HepG2 (cell line): ENCODE data around the gene ABHD17B. TPM values are rescaled to one million over a fixed set of nuclear protein-coding genes. Genes with fewer than 3 reads are reported as not detected.

Experiments used
- ATAC-seq: fragments of 200-7000 bp; cut with Tn5 transposase; 3 replicates; pipeline ENCODE4 v1.9.1; 2020; ENCODE audit warnings: mild to moderate bottlenecking, moderate library complexity
- BruUV-seq: library from RNA; stranded (reverse); fragments of 400-500 nt; replicated peaks from 2 replicates; lab custom pipeline; 2021; lab: Mats Ljungman, UMichigan
- CTCF ChIA-PET: fragments of 300-600 bp; formaldehyde crosslinking; extraction: SDS; loops from one replicate; lab custom pipeline; 2021; ENCODE audit warnings: low total read pairs, inconsistent platforms, low intra/inter-chr PET ratio; lab: Yijun Ruan, JAX
- POLR2A ChIA-PET: fragments of 350-600 bp; sonication (Branson Sonifier 250); formaldehyde crosslinking; loops from one replicate; lab custom pipeline; 2020; ENCODE audit warnings: antibody characterized with exemption, inconsistent platforms; lab: Yijun Ruan, JAX
- DNase-seq: peaks from one replicate; pipeline ENCODE4 v3.0.0-alpha.2; 2015; ENCODE audit warnings: low spot score
- FAIRE-seq: peaks from 3 replicates; lab custom pipeline; 2011; peaks lifted over from hg19 to GRCh38; lab: Jason Lieb, UNC
- H2AFZ ChIP-seq: one replicate; pipeline ENCODE4 v1.6.1; 2011; ENCODE audit warnings: low read length, inconsistent platforms
- H3K27ac ChIP-seq: fragments of 300-600 bp; 3 replicates; pipeline ENCODE4 v1.8.0; 2011; ENCODE audit warnings: mixed run types, mild to moderate bottlenecking, mixed read lengths, low read length, inconsistent platforms; ENCODE audit not compliant: insufficient read depth; ENCODE audit errors: extremely low read length
- H3K27me3 ChIP-seq, 2 experiments: fragments of 200-600 bp in 1 of 2; 2 replicates in 1 of 2; 3 replicates in 1 of 2; pipeline versions ENCODE4 v1.6.0 to v1.8.0; 2011; ENCODE audit warnings: low read length in 2 of 2, mild to moderate bottlenecking in 2 of 2, moderate library complexity in 2 of 2, inconsistent platforms in 1 of 2; ENCODE audit not compliant: insufficient read depth in 2 of 2, control insufficient read depth in 1 of 2
- H3K36me3 ChIP-seq, 2 experiments: fragments of 200-600 bp in 1 of 2; replicated peaks in 1 of 2; 2 replicates in 1 of 2; 3 replicates in 1 of 2; pipeline versions ENCODE4 v1.5.1 to v1.8.0; 2011; ENCODE audit warnings: low read length in 2 of 2, inconsistent platforms in 1 of 2; ENCODE audit not compliant: insufficient read depth in 2 of 2, control insufficient read depth in 1 of 2
- H3K4me1 ChIP-seq: 2 replicates; pipeline ENCODE4 v1.5.1; 2012; ENCODE audit warnings: low read length, inconsistent platforms; ENCODE audit not compliant: insufficient read depth
- H3K4me2 ChIP-seq: 2 replicates; pipeline ENCODE4 v1.6.0; 2011; ENCODE audit warnings: low read depth, low read length, inconsistent platforms
- H3K4me3 ChIP-seq, 3 experiments: fragments of 200-600 bp in 1 of 3; sonication (generic), shearing (Covaris generic) in 1 of 3; replicated peaks in 1 of 3; 2 replicates each; pipeline ENCODE4 v1.5.1; 2011 to 2016; ENCODE audit warnings: low read length in 3 of 3, inconsistent platforms in 2 of 3, low read depth in 2 of 3, mild to moderate bottlenecking in 2 of 3, control low read depth in 1 of 3, mixed read lengths in 1 of 3; ENCODE audit not compliant: insufficient read depth in 1 of 3
- H3K79me2 ChIP-seq: one replicate; pipeline ENCODE4 v1.6.1; 2011; ENCODE audit warnings: low read length, inconsistent platforms; ENCODE audit not compliant: insufficient read depth
- H3K9ac ChIP-seq: 2 replicates; pipeline ENCODE4 v1.6.0; 2011; ENCODE audit warnings: mild to moderate bottlenecking, low read depth, low read length, inconsistent platforms; ENCODE audit not compliant: insufficient read depth
- H3K9me3 ChIP-seq: 2 replicates; pipeline ENCODE4 v1.5.1; 2012; ENCODE audit warnings: mild to moderate bottlenecking, low read length
- H4K20me1 ChIP-seq: 2 replicates; pipeline ENCODE4 v1.6.0; 2011; ENCODE audit warnings: inconsistent platforms, mild to moderate bottlenecking, low read length, moderate library complexity; ENCODE audit not compliant: insufficient read depth
- BRD4 ChIP-seq: sonication (generic); formaldehyde crosslinking; IDR thresholded peaks from 2 replicates; pipeline ENCODE4 v1.4.0; 2020; ENCODE audit warnings: missing genetic modification reagents
- DNMT3B ChIP-seq: conservative IDR thresholded peaks from 2 replicates; pipeline ENCODE4 v1.6.1; 2016; ENCODE audit warnings: missing biosample characterization, control low read depth
- FOSL2 ChIP-seq: sonication (generic); formaldehyde crosslinking; IDR thresholded peaks from 2 replicates; pipeline ENCODE4 v1.4.0; 2020; ENCODE audit warnings: missing genetic modification reagents
- HDAC2 ChIP-seq: sonication (generic); formaldehyde crosslinking; IDR thresholded peaks from 2 replicates; pipeline ENCODE4 v1.4.0; 2020; ENCODE audit warnings: missing genetic modification reagents
- PHB2 ChIP-seq: fragments of 450-650 bp; IDR thresholded peaks from 2 replicates; pipeline ENCODE4 v1.6.1; 2018; ENCODE audit not compliant: partially characterized antibody
- SUZ12 ChIP-seq: fragments of 150-350 bp; IDR thresholded peaks from 2 replicates; pipeline ENCODE4 v1.6.1; 2014; ENCODE audit warnings: low read depth, low read length
- TCF7 ChIP-seq: sonication (generic); IDR thresholded peaks from 2 replicates; pipeline ENCODE4 v1.6.1; 2016; ENCODE audit warnings: antibody characterized with exemption, low read depth
- in situ Hi-C: cut with HindIII; loops from 2 replicates; pipeline ENCODE4 v1.10.0; 2017; ENCODE audit warnings: low pct_unique_long_range_greater_than_20kb; ENCODE audit not compliant: extremely low pct_ligation_motif_present
- intact Hi-C: fragments of 100-400 bp; cut with micrococcal nuclease; formaldehyde crosslinking; loops from one replicate; pipeline ENCODE4 v1.10.0; 2022; ENCODE audit not compliant: unreplicated experiment
- polyA plus RNA-seq, 8 experiments: library from polyadenylated mRNA; depleted of rRNA in 3 of 8; stranded (reverse) in 7 of 8; unstranded in 1 of 8; fragments of >200 nt; fragmentation: Illumina TruSeq in 4 of 8; extraction: Trizol in 4 of 8; gene quantifications; 2 replicates each; pipeline versions ENCODE4 v1.2.1 to v1.2.3, GENCODE V29; 2011 to 2016; ENCODE audit warnings: low read depth in 4 of 8, missing spikeins in 1 of 8, mixed read lengths in 1 of 8; ENCODE audit not compliant: insufficient read depth in 1 of 8
- total RNA-seq, 5 experiments: library from RNA; depleted of rRNA; stranded (reverse); fragments of >200 nt; fragmentation: Illumina TruSeq; extraction: Trizol; gene quantifications; 2 replicates each; pipeline ENCODE4 v1.2.3, GENCODE V29; 2016; ENCODE audit warnings: low read depth in 1 of 5
- TF ChIP-seq, protein P1 (sequence below): sonication (generic); formaldehyde crosslinking; IDR thresholded peaks from 2 replicates; pipeline ENCODE4 v1.4.0; 2020; ENCODE audit warnings: missing genetic modification reagents, borderline replicate concordance
- TF ChIP-seq, protein P2 (sequence below): sonication (generic); formaldehyde crosslinking; IDR thresholded peaks from 2 replicates; pipeline ENCODE4 v1.8.0; 2022; ENCODE audit warnings: missing genetic modification reagents, mild to moderate bottlenecking, inconsistent platforms, borderline replicate concordance

ABHD17B gene
- total and polyA plus RNA-seq, 2 of the 13 experiments (the other 11 are each of a cell fraction or from before 2014, with no cell fraction given): 11.3 to 22.0 TPM

DNA sequence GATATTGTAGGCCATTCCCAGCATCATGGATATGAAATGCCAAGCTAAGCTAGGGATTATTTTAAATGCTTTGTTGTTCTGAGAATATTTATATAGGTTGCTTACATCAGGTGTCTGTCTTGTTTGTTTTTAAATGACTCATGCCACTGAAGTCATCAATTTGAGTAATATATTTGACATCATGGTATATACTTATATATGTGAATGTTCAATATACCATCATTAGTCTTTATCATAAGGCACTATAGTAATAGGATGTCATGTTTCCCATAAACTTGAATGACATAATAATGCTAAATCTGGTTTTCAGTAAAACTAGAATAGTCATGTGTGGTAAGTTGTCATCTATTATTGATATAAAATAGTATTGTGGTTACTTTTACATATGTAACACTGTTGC lies 13.6 kb upstream of the ABHD17B start (continued):
- TF ChIP-seq, protein P1, sequence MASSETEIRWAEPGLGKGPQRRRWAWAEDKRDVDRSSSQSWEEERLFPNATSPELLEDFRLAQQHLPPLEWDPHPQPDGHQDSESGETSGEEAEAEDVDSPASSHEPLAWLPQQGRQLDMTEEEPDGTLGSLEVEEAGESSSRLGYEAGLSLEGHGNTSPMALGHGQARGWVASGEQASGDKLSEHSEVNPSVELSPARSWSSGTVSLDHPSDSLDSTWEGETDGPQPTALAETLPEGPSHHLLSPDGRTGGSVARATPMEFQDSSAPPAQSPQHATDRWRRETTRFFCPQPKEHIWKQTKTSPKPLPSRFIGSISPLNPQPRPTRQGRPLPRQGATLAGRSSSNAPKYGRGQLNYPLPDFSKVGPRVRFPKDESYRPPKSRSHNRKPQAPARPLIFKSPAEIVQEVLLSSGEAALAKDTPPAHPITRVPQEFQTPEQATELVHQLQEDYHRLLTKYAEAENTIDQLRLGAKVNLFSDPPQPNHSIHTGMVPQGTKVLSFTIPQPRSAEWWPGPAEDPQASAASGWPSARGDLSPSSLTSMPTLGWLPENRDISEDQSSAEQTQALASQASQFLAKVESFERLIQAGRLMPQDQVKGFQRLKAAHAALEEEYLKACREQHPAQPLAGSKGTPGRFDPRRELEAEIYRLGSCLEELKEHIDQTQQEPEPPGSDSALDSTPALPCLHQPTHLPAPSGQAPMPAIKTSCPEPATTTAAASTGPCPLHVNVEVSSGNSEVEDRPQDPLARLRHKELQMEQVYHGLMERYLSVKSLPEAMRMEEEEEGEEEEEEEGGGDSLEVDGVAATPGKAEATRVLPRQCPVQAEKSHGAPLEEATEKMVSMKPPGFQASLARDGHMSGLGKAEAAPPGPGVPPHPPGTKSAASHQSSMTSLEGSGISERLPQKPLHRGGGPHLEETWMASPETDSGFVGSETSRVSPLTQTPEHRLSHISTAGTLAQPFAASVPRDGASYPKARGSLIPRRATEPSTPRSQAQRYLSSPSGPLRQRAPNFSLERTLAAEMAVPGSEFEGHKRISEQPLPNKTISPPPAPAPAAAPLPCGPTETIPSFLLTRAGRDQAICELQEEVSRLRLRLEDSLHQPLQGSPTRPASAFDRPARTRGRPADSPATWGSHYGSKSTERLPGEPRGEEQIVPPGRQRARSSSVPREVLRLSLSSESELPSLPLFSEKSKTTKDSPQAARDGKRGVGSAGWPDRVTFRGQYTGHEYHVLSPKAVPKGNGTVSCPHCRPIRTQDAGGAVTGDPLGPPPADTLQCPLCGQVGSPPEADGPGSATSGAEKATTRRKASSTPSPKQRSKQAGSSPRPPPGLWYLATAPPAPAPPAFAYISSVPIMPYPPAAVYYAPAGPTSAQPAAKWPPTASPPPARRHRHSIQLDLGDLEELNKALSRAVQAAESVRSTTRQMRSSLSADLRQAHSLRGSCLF: no peak
- TF ChIP-seq HDAC2: no peak
- no peak for TF ChIP-seq TCF7
- no peak for TF ChIP-seq SUZ12
- no peak for TF ChIP-seq DNMT3B (CRISPR knock-in tag)
- no peak for TF ChIP-seq PHB2
- no peak for TF ChIP-seq BRD4

- TF ChIP-seq, protein P2, sequence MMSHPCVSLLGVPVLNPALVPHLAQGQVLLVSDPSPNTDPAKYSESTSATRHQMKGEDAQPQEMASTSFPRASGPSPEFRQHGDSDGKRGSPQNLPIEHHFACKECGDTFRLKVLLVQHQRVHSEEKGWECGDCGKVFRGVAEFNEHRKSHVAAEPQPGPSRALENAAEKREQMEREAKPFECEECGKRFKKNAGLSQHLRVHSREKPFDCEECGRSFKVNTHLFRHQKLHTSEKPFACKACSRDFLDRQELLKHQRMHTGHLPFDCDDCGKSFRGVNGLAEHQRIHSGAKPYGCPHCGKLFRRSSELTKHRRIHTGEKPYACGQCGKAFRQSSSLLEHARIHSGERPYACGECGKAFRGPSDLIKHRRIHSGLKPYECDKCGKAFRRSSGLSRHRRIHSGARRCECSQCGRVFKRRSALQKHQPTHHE (CRISPR knock-in tag): no peak
- TF ChIP-seq FOSL2: peak; percentile 28; the same call in 1 of the 2 replicates
- no peak for FAIRE-seq
- H2AFZ ChIP-seq: no peak overlapping the region
- H3K79me2 ChIP-seq: peaks cover 58% of the 10 kb centered on the region
- H3K9me3 ChIP-seq: no peaks in the 10 kb centered on the region
- intact Hi-C loops: no loop called here
- in situ Hi-C loops: no loop called here
- no peak overlapping the region for H3K27ac ChIP-seq
- H3K4me1 ChIP-seq: peaks cover 23% of the 10 kb centered on the region
- ChIA-PET POLR2A (no interaction called here), CTCF (no interaction called here)
- peaks cover 0 to 6% of the 10 kb centered on the region in 2 experiments; a peak in 1 of 5 replicates for H3K36me3 ChIP-seq
- ATAC-seq: no peak
- no peak overlapping the region for H3K9ac ChIP-seq
- H3K27me3 ChIP-seq: no peaks in the 10 kb centered on the region
- no peak for DNase-seq
- no peak overlapping the region for H3K4me3 ChIP-seq
- H3K4me2 ChIP-seq: no peak overlapping the region
- BruUV-seq: no TSS peak
- no peaks in the 10 kb centered on the region for H4K20me1 ChIP-seq
Measured at GRCh38 chr9:71921190-71921814, 10.3 kb upstream of the ABHD17B start.
